HG02970 (cell line): ENCODE results near the gene ARHGEF33.
"Not testable (repeated sequence)": the region's sequence is repeated elsewhere in the genome, so short reads cannot be mapped to it uniquely, and the experiment has no call there.

Experiments
- ATAC-seq: cut with Tn5 transposase; IDR thresholded peaks from one replicate; pipeline ENCODE4 v1.9.1; 2021; ENCODE audit warnings: mild to moderate bottlenecking, moderate library complexity, moderate number of reproducible peaks; ENCODE audit not compliant: unreplicated experiment, low FRiP score

ARHGEF33 gene

GRCh38 chr2:38907743-38908562 lies 18.3 kb downstream of the ARHGEF33 start:
- peak; percentile 78 for ATAC-seq

- no peak for ATAC-seq
Measured at GRCh38 chr2:38909872-38910271, 20.2 kb downstream of the ARHGEF33 start.

GRCh38 chr2:38911191-38911590 lies 21.5 kb downstream of the ARHGEF33 start:
- no peak for ATAC-seq

GRCh38 chr2:38912619-38913018 lies 22.9 kb downstream of the ARHGEF33 start:
- ATAC-seq = no peak

GRCh38 chr2:38922389-38922788 lies 32.7 kb downstream of the ARHGEF33 start:
- no peak for ATAC-seq

- ATAC-seq = no peak
Measured at GRCh38 chr2:38922902-38923301, 33.2 kb downstream of the ARHGEF33 start.

GRCh38 chr2:38925982-38926381 lies 36.3 kb downstream of the ARHGEF33 start:
- no peak for ATAC-seq

- ATAC-seq = no peak
Measured at GRCh38 chr2:38930600-38930999, 40.9 kb downstream of the ARHGEF33 start.

- no peak for ATAC-seq
Measured at GRCh38 chr2:38932586-38932985, 42.9 kb downstream of the ARHGEF33 start.

GRCh38 chr2:38933653-38934052 lies 44.0 kb downstream of the ARHGEF33 start:
- no peak for ATAC-seq

GRCh38 chr2:38934742-38935141 lies 45.1 kb downstream of the ARHGEF33 start:
- ATAC-seq = no peak

GRCh38 chr2:38935568-38936172 lies 46.0 kb downstream of the ARHGEF33 start:
- no peak for ATAC-seq

- ATAC-seq = not testable (repeated sequence)
Measured at GRCh38 chr2:38936516-38936915, 46.8 kb downstream of the ARHGEF33 start.

GRCh38 chr2:38937548-38937947 lies 47.9 kb downstream of the ARHGEF33 start:
- no peak for ATAC-seq

- no peak for ATAC-seq
Measured at GRCh38 chr2:38940746-38941145, 51.1 kb downstream of the ARHGEF33 start.

- no peak for ATAC-seq
Measured at GRCh38 chr2:38943784-38944183, 54.1 kb downstream of the ARHGEF33 start.

GRCh38 chr2:38945372-38945771 lies 55.7 kb downstream of the ARHGEF33 start:
- no peak for ATAC-seq

- no peak for ATAC-seq
Measured at GRCh38 chr2:38945911-38946310, 56.2 kb downstream of the ARHGEF33 start.

GRCh38 chr2:38947241-38948239 lies 57.9 kb downstream of the ARHGEF33 start:
- ATAC-seq = no peak

GRCh38 chr2:38948387-38948882 lies 58.8 kb downstream of the ARHGEF33 start:
- no peak for ATAC-seq

- no peak for ATAC-seq
Measured at GRCh38 chr2:38948995-38949394, 59.3 kb downstream of the ARHGEF33 start.
